Neural progenitor cell (in vitro differentiated cells): Measurements from ENCODE around the gene NEUROD6. TPM values are rescaled to one million over a fixed set of nuclear protein-coding genes. Genes with fewer than 3 reads are reported as not detected.

Experiments used
- DNase-seq: peaks from one replicate; pipeline ENCODE4 v3.0.0-alpha.2; 2016; ENCODE audit warnings: low spot score
- H2AFZ ChIP-seq: fragments of 200-600 bp; sonication (generic); replicated peaks from 2 replicates; pipeline ENCODE4 v1.6.1; 2016; ENCODE audit warnings: antibody characterized with exemption
- H3F3A ChIP-seq: fragments of 200-600 bp; sonication (generic); 2 replicates; pipeline ENCODE4 v1.6.1; 2016; ENCODE audit warnings: antibody characterized with exemption, low read depth
- H3K27ac ChIP-seq: fragments of 200-600 bp; sonication (generic); 2 replicates; pipeline ENCODE4 v1.5.1; 2016; ENCODE audit warnings: mild to moderate bottlenecking
- H3K27me3 ChIP-seq: fragments of 200-600 bp; sonication (generic); 2 replicates; pipeline ENCODE4 v1.6.1; 2016; ENCODE audit warnings: mild to moderate bottlenecking, moderate library complexity
- H3K36me3 ChIP-seq: fragments of 200-600 bp; sonication (generic); 2 replicates; pipeline ENCODE4 v1.5.1; 2016
- H3K4me1 ChIP-seq: fragments of 200-600 bp; sonication (generic); 2 replicates; pipeline ENCODE4 v1.6.1; 2016; ENCODE audit warnings: mixed run types
- H3K4me2 ChIP-seq: fragments of 200-600 bp; sonication (generic); 2 replicates; pipeline ENCODE4 v1.6.1; 2016
- H3K4me3 ChIP-seq: fragments of 200-600 bp; sonication (generic); 2 replicates; pipeline ENCODE4 v1.5.1; 2016
- H3K79me2 ChIP-seq: fragments of 200-600 bp; sonication (generic); 2 replicates; pipeline ENCODE4 v1.6.1; 2016; ENCODE audit warnings: low read depth
- H3K9ac ChIP-seq: fragments of 200-600 bp; sonication (generic); 2 replicates; pipeline ENCODE4 v1.6.1; 2016
- H3K9me3 ChIP-seq: fragments of 200-600 bp; sonication (generic); 2 replicates; pipeline ENCODE4 v1.5.1; 2016; ENCODE audit warnings: low read depth
- H4K20me1 ChIP-seq: fragments of 200-600 bp; sonication (generic); 2 replicates; pipeline ENCODE4 v1.6.1; 2016; ENCODE audit warnings: low read depth
- H3K27ac Mint-ChIP-seq: 3 replicates; pipeline ENCODE4 v1.8.0; 2021; ENCODE audit warnings: mixed read lengths
- H3K27me3 Mint-ChIP-seq: 2 replicates; pipeline ENCODE4 v1.8.0; 2022; ENCODE audit warnings: low read depth, mild to moderate bottlenecking, inconsistent platforms, moderate library complexity, mixed read lengths; ENCODE audit not compliant: insufficient read depth
- H3K36me3 Mint-ChIP-seq: 3 replicates; pipeline ENCODE4 v1.8.0; 2021; ENCODE audit warnings: mixed read lengths
- H3K4me1 Mint-ChIP-seq: 3 replicates; pipeline ENCODE4 v1.8.0; 2021; ENCODE audit warnings: mixed read lengths
- H3K4me3 Mint-ChIP-seq: 3 replicates; pipeline ENCODE4 v1.8.0; 2021; ENCODE audit warnings: mild to moderate bottlenecking, moderate library complexity, mixed read lengths
- H3K9me3 Mint-ChIP-seq: 3 replicates; pipeline ENCODE4 v1.8.0; 2020; ENCODE audit warnings: mixed read lengths
- CTCF ChIP-seq: fragments of 200-600 bp; sonication (generic); IDR thresholded peaks from 2 replicates; pipeline ENCODE4 v1.5.1; 2017; ENCODE audit warnings: antibody characterized with exemption, mild to moderate bottlenecking
- EZH2 ChIP-seq: fragments of 200-600 bp; sonication (generic); IDR thresholded peaks from 2 replicates; pipeline ENCODE4 v1.6.1; 2017; ENCODE audit warnings: antibody characterized with exemption, mild to moderate bottlenecking, moderate library complexity
- EZH2phosphoT487 ChIP-seq: fragments of 200-600 bp; sonication (generic); IDR thresholded peaks from 2 replicates; pipeline ENCODE4 v1.6.1; 2017; ENCODE audit warnings: antibody characterized with exemption
- total RNA-seq: library from RNA; depleted of rRNA; stranded (reverse); fragments of >200 nt; gene quantifications from 2 replicates; pipeline ENCODE4 v1.2.3, GENCODE V29; 2015; ENCODE audit warnings: low replicate concordance

The NEUROD6 gene
- total RNA-seq, 1 donor from 2014 or later = not detected

GRCh38 chr7:31308652-31309051 is 31.9 kb downstream of the NEUROD6 start:
- H3K9me3 ChIP-seq = no peaks in the 10 kb centered on the region
- H3K36me3 ChIP-seq = no peaks in the 10 kb centered on the region
- Mint-ChIP-seq H3K4me3 (no peak overlapping the region), H3K9me3 (no peaks in the 10 kb centered on the region), H3K4me1 (peaks cover 13% of the 10 kb centered on the region), H3K27me3 (peaks cover 3% of the 10 kb centered on the region), H3K27ac (no peak overlapping the region), H3K36me3 (no peaks in the 10 kb centered on the region)
- H3F3A ChIP-seq = no peaks in the 10 kb centered on the region
- no peaks in the 10 kb centered on the region for H3K79me2 ChIP-seq
- no peaks in the 10 kb centered on the region for H4K20me1 ChIP-seq
- H2AFZ ChIP-seq = no peak overlapping the region
- no peaks in the 10 kb centered on the region for H3K27me3 ChIP-seq
- H3K4me3 ChIP-seq = no peak overlapping the region
- no peak overlapping the region for H3K27ac ChIP-seq
- no peak overlapping the region for H3K9ac ChIP-seq
- H3K4me2 ChIP-seq = no peak overlapping the region
- no peaks in the 10 kb centered on the region for H3K4me1 ChIP-seq
- no peak for DNase-seq
- TF ChIP-seq EZH2phosphoT487 (no peak), CTCF (no peak), EZH2 (no peak)

- Mint-ChIP-seq H3K9me3 (no peaks in the 10 kb centered on the region), H3K36me3 (no peaks in the 10 kb centered on the region), H3K4me1 (peaks cover 13% of the 10 kb centered on the region), H3K27ac (no peak overlapping the region), H3K4me3 (no peak overlapping the region), H3K27me3 (peaks cover 3% of the 10 kb centered on the region)
- Histone ChIP-seq H4K20me1 (no peaks in the 10 kb centered on the region), H3K36me3 (no peaks in the 10 kb centered on the region), H3K9ac (no peak overlapping the region), H3K27ac (no peak overlapping the region), H3K27me3 (no peaks in the 10 kb centered on the region), H3K4me1 (no peaks in the 10 kb centered on the region), H3K79me2 (no peaks in the 10 kb centered on the region), H3K4me2 (no peak overlapping the region), H3F3A (no peaks in the 10 kb centered on the region), H3K4me3 (no peak overlapping the region), H3K9me3 (no peaks in the 10 kb centered on the region), H2AFZ (no peak overlapping the region)
- no peak for TF ChIP-seq EZH2phosphoT487
- no peak for TF ChIP-seq CTCF
- TF ChIP-seq EZH2 = no peak
- no peak for DNase-seq
Measured at GRCh38 chr7:31307972-31308371, 32.6 kb downstream of the NEUROD6 start.

- H3K4me3 Mint-ChIP-seq = no peak overlapping the region
- no peaks in the 10 kb centered on the region for H3K36me3 Mint-ChIP-seq
- no peaks in the 10 kb centered on the region for H3K36me3 ChIP-seq
- peaks cover 1% of the 10 kb centered on the region for H3K27me3 Mint-ChIP-seq
- peaks cover 11% of the 10 kb centered on the region for H3K4me1 Mint-ChIP-seq
- no peak overlapping the region for H3K27ac Mint-ChIP-seq
- H3K9ac ChIP-seq = no peak overlapping the region
- no peaks in the 10 kb centered on the region for H4K20me1 ChIP-seq
- no peak overlapping the region for H3K27ac ChIP-seq
- H3F3A ChIP-seq = no peaks in the 10 kb centered on the region
- H3K79me2 ChIP-seq = no peaks in the 10 kb centered on the region
- no peak overlapping the region for H3K4me3 ChIP-seq
- H3K9me3 Mint-ChIP-seq = no peaks in the 10 kb centered on the region
- DNase-seq = no peak
- no peaks in the 10 kb centered on the region for H3K4me1 ChIP-seq
- H3K4me2 ChIP-seq = no peak overlapping the region
- H2AFZ ChIP-seq = no peak overlapping the region
- no peaks in the 10 kb centered on the region for H3K9me3 ChIP-seq
- H3K27me3 ChIP-seq = no peaks in the 10 kb centered on the region
- TF ChIP-seq EZH2phosphoT487 (no peak), EZH2 (no peak), CTCF (no peak)
Measured at GRCh38 chr7:31305260-31305659, 35.3 kb downstream of the NEUROD6 start.

DNA sequence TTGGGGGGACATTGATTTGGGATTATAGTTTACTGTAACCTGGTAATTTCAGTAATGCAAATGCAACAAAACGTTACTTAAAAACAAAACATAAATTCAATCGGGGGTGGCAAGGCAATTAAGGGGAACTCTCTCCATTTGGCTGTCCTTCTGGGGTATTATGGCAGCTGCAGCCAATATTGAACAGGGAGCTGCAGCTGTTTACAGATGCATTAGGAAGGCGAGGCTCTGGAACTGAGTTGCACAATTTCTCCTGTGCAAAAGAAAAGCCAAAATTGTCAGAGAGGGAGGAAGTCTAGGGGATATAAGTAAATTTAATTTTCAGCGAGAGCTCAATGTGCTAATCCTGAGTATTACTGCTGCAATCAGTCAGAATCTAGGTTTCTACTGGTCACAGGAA is 36.1 kb downstream of the NEUROD6 start:
- no peaks in the 10 kb centered on the region for H3K27me3 ChIP-seq
- H2AFZ ChIP-seq = no peak overlapping the region
- H3K4me2 ChIP-seq = no peak overlapping the region
- H3K4me1 ChIP-seq = no peaks in the 10 kb centered on the region
- no peaks in the 10 kb centered on the region for H3K36me3 ChIP-seq
- no peaks in the 10 kb centered on the region for H3K79me2 ChIP-seq
- DNase-seq = no peak
- no peaks in the 10 kb centered on the region for H3K9me3 ChIP-seq
- H3K27me3 Mint-ChIP-seq = peaks cover 2% of the 10 kb centered on the region
- no peak overlapping the region for H3K4me3 ChIP-seq
- H3K27ac ChIP-seq = no peak overlapping the region
- H3K36me3 Mint-ChIP-seq = no peaks in the 10 kb centered on the region
- H3K4me1 Mint-ChIP-seq = peaks cover 11% of the 10 kb centered on the region
- TF ChIP-seq CTCF (no peak), EZH2phosphoT487 (no peak)
- no peaks in the 10 kb centered on the region for H3K9me3 Mint-ChIP-seq
- no peaks in the 10 kb centered on the region for H4K20me1 ChIP-seq
- H3F3A ChIP-seq = no peaks in the 10 kb centered on the region
- H3K4me3 Mint-ChIP-seq = no peak overlapping the region
- H3K9ac ChIP-seq = no peak overlapping the region
- H3K27ac Mint-ChIP-seq = no peak overlapping the region
